GM12892 (cell line): ENCODE measurements around the gene RWDD3.

Experiments
- POLR2A ChIP-seq: IDR thresholded peaks from 2 replicates; pipeline ENCODE4 v1.6.1; 2011; ENCODE audit warnings: low read depth, low read length, control low read depth
- POLR2AphosphoS5 ChIP-seq: IDR thresholded peaks from 2 replicates; pipeline ENCODE4 v1.6.1; 2011; ENCODE audit warnings: low read depth, low read length, control low read depth
- TAF1 ChIP-seq: IDR thresholded peaks from 2 replicates; pipeline ENCODE4 v1.6.1; 2011; ENCODE audit warnings: low read depth, mild to moderate bottlenecking, control low read depth, low read length, borderline replicate concordance

- peak; percentile 88 for TF ChIP-seq POLR2A
- peak; percentile 74; the same call in 1 of the 2 replicates for TF ChIP-seq POLR2AphosphoS5
- TF ChIP-seq TAF1 = 0 out of 2 replicates have a peak, but pooled peaks have one; percentile 43
Measured at GRCh38 chr1:95233737-95234500, at the start of gene RWDD3.
